ENCODE data around the gene SEPTIN11. TPM values are rescaled to one million over a fixed set of nuclear protein-coding genes. Genes with fewer than 3 reads are reported as not detected.

SEPTIN11 gene
- total and polyA plus RNA-seq, 2 of the 8 experiments (the other 6 are each of a cell fraction or from before 2014, with no cell fraction given) = 32.2 to 110 TPM

- no peak overlapping the region for H2BK5ac ChIP-seq (ENCODE audit: low read depth, low read length)
- H4K20me1 ChIP-seq (replicated peaks in 1 of 2; ENCODE audit: control insufficient read depth in 1 of 2, insufficient read depth in 2 of 2, low read length in 2 of 2) = peaks cover 0 to 2% of the 10 kb centered on the region in 2 experiments
- peaks cover 0 to 2% (median 0%) of the 10 kb centered on the region in 4 experiments; a peak in 1 of 7 replicates for H3K4me1 ChIP-seq (replicated peaks in 1 of 4; ENCODE audit: control insufficient read depth in 3 of 4, insufficient read depth in 4 of 4, low read length in 3 of 4)
- H4K5ac ChIP-seq (ENCODE audit: insufficient read length, low read depth, low read length) = no peak overlapping the region
- H3K27me3 ChIP-seq (replicated peaks in 1 of 4; ENCODE audit: control insufficient read depth in 3 of 4, extremely low read depth in 1 of 4, insufficient read depth in 3 of 4, low read length in 3 of 4) = no peaks in the 10 kb centered on the region
- no peak overlapping the region for H3K56ac ChIP-seq (replicated peaks; ENCODE audit: insufficient read length, low read depth, low read length)
- H3K18ac ChIP-seq (ENCODE audit: extremely low read depth, low read length) = no peak overlapping the region
- no peak overlapping the region for H3K23ac ChIP-seq (ENCODE audit: insufficient read length)
- no peaks in the 10 kb centered on the region for H3K9me3 ChIP-seq (ENCODE audit: insufficient read depth in 2 of 2, low read depth in 1 of 2, low read length in 1 of 2)
- WGBS, 2 experiments (ENCODE audit: extremely low coverage in 1 of 2, insufficient coverage in 1 of 2, insufficient read length in 1 of 2, insufficient replicate concordance in 2 of 2, low coverage in 1 of 2, low lambda C conversion rate in 2 of 2, missing lambda C conversion rate in 1 of 2) = 89% methylated on average over 5 of the region's 5 CpGs; no CpG with 5 or more reads in 1 of the 2 experiments
- no peak overlapping the region for H4K91ac ChIP-seq (replicated peaks; ENCODE audit: insufficient read length, low read length)
- H2BK12ac ChIP-seq (ENCODE audit: low read depth, low read length) = no peak overlapping the region
- peaks cover 0 to 64% of the 10 kb centered on the region in 2 experiments; a peak in 2 of 4 replicates for H3K79me2 ChIP-seq (ENCODE audit: control insufficient read depth in 1 of 2, insufficient read depth in 2 of 2, low read length in 2 of 2)
- H3K23me2 ChIP-seq (ENCODE audit: low read depth, low read length) = no peaks in the 10 kb centered on the region; the same call in 1 of the 2 replicates
- no peak overlapping the region for H3K14ac ChIP-seq (ENCODE audit: insufficient read length)
- no peak overlapping the region for H2BK20ac ChIP-seq (ENCODE audit: low read length)
- no peak overlapping the region for H2AK5ac ChIP-seq (ENCODE audit: low read depth, low read length)
- H3K4me2 ChIP-seq (ENCODE audit: insufficient read depth in 1 of 2, low read depth in 2 of 2, low read length in 2 of 2) = no peak overlapping the region
- H2BK120ac ChIP-seq (replicated peaks; ENCODE audit: low read depth, low read length) = no peak overlapping the region
- POLR2A ChIA-PET (ENCODE audit: partially characterized antibody) = interaction anchor here (1.4 kb wide), 1 partner anchor 10 kb away, joined by 3 read pairs; no protein-coding TSS in a partner anchor
- H4K8ac ChIP-seq (ENCODE audit: extremely low read depth, insufficient read depth, low read length) = no peak overlapping the region
- no peak overlapping the region for H3K4ac ChIP-seq (replicated peaks; ENCODE audit: insufficient read length, low read depth, low read length)
- no peak overlapping the region for H3K9ac ChIP-seq (replicated peaks in 1 of 4; ENCODE audit: extremely low read depth in 1 of 4, low read depth in 3 of 4, low read length in 3 of 4)
- CTCF ChIA-PET (ENCODE audit: partially characterized antibody) = interaction anchor here (1.3 kb wide), 1 partner anchor 58 kb away, joined by 3 read pairs; no protein-coding TSS in a partner anchor
- no peak overlapping the region for H2AFZ ChIP-seq (ENCODE audit: low read length)
- no peak overlapping the region for H2BK15ac ChIP-seq (ENCODE audit: low read length)
- FAIRE-seq (no peak), DNase-seq (ENCODE audit: low read depth in 1 of 2, low spot score in 2 of 2) (no peak)
- H3K27ac ChIP-seq (ENCODE audit: low read depth, low read length) = no peak overlapping the region
- H3K36me3 ChIP-seq (ENCODE audit: control insufficient read depth in 2 of 4, insufficient read depth in 4 of 4, low read length in 3 of 4) = no peaks in the 10 kb centered on the region
- no peak overlapping the region for H3K4me3 ChIP-seq (ENCODE audit: extremely low read depth in 1 of 4, insufficient read depth in 2 of 4, low read depth in 3 of 4, low read length in 4 of 4)
- no peaks in the 10 kb centered on the region; the same call in 1 of the 2 replicates for H3K79me1 ChIP-seq (ENCODE audit: low read depth, low read length)
- no peak for TF ChIP-seq USF2 (IDR thresholded peaks at IDR 0.05; ENCODE audit: low read length)
- TF ChIP-seq TAF1 (IDR thresholded peaks at IDR 0.05; ENCODE audit: low read depth, low read length) = no peak
Measured at GRCh38 chr4:76962406-76963130, 13.0 kb downstream of the SEPTIN11 start.
